Activated CD4-positive, alpha-beta memory T cell treated with anti-CD3 and anti-CD28 coated beads, Interleukin-2, amount 10 ng/mL, durations not matched to agents 7 days and 5 days (primary cell): ENCODE results near the gene NTN3. TPM values are rescaled to one million over a fixed set of nuclear protein-coding genes. Genes with fewer than 3 reads are reported as not detected.
A peak's percentile ranks its signal among the peaks of the same experiment; 100 is the strongest.

Experiments used
- CTCF ChIA-PET: fragments of 350-600 bp; sonication (Branson Sonifier 250); formaldehyde crosslinking; loops from one replicate; lab custom pipeline; 2021; ENCODE audit warnings: antibody characterized with exemption, inconsistent platforms; lab: Charles Lee
- POLR2A ChIA-PET: fragments of 350-600 bp; sonication (Branson Sonifier 250); formaldehyde crosslinking; loops from one replicate; lab custom pipeline; 2021; ENCODE audit warnings: antibody characterized with exemption; lab: Charles Lee
- DNase-seq: peaks from one replicate; pipeline ENCODE4 v3.0.0-alpha.2; 2020
- H3K27ac Mint-ChIP-seq: one replicate; pipeline ENCODE4 v1.8.0; 2021; ENCODE audit warnings: mild to moderate bottlenecking, mixed read lengths
- H3K27me3 Mint-ChIP-seq: one replicate; pipeline ENCODE4 v1.8.0; 2021; ENCODE audit warnings: mixed read lengths
- H3K36me3 Mint-ChIP-seq: one replicate; pipeline ENCODE4 v1.8.0; 2021; ENCODE audit warnings: low read depth, mixed read lengths
- H3K4me1 Mint-ChIP-seq: one replicate; pipeline ENCODE4 v1.8.0; 2021; ENCODE audit warnings: mixed read lengths
- H3K4me3 Mint-ChIP-seq: one replicate; pipeline ENCODE4 v1.8.0; 2021; ENCODE audit warnings: mild to moderate bottlenecking, mixed read lengths
- H3K9me3 Mint-ChIP-seq: one replicate; pipeline ENCODE4 v1.8.0; 2021; ENCODE audit warnings: mixed read lengths
- total RNA-seq, 2 experiments: library from RNA; stranded (reverse); gene quantifications; one replicate each; pipeline ENCODE4 v1.2.3, GENCODE V29; 2021

Gene NTN3
- total RNA-seq, 2 experiments from 2014 or later = not detected

DNA sequence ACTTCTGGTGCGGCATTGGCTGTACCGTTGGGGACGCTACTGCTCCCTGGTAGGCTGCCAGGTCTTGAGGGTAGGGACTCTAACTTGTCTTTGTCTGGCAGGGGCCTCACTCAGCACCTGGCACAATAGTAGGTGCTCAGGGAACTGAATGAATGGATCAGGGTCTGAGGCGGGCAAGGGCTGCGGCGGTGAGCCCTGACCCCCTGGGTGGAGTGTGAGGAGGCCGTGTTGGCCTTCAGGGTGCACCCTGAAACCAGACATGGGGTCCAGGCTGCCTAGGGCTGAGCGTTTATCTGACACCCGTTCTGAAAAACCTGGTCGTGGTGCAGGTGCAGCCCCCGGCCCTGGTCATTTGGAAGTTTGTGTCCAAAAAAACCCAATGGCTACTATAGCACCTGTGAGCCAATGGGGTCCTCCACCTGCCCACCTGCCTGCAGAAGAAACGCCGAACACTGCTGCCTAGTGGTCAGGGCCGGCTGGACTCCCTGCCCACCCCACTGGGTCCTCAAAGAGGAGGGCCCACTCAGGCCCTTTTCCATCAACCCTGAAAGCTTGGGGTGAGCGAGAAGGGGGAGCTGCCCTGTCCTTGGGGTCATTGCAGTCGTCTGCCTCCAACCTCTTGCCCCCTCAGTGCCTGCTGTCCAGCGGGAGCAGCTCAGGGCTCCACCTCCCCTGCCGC, 37.8 kb downstream of the NTN3 start:
- ChIA-PET CTCF (interaction anchor here (0.6 to 1.2 kb wide), 2 partner anchors 7 to 62 kb away, joined by 3 to 7 read pairs; no protein-coding TSS in a partner anchor), POLR2A (no interaction called here)
- Mint-ChIP-seq H3K36me3 (no peaks in the 10 kb centered on the region), H3K27me3 (no peaks in the 10 kb centered on the region), H3K27ac (no peak overlapping the region), H3K4me1 (peaks cover 14% of the 10 kb centered on the region), H3K4me3 (no peak overlapping the region), H3K9me3 (no peaks in the 10 kb centered on the region)
- no peak for DNase-seq

DNA sequence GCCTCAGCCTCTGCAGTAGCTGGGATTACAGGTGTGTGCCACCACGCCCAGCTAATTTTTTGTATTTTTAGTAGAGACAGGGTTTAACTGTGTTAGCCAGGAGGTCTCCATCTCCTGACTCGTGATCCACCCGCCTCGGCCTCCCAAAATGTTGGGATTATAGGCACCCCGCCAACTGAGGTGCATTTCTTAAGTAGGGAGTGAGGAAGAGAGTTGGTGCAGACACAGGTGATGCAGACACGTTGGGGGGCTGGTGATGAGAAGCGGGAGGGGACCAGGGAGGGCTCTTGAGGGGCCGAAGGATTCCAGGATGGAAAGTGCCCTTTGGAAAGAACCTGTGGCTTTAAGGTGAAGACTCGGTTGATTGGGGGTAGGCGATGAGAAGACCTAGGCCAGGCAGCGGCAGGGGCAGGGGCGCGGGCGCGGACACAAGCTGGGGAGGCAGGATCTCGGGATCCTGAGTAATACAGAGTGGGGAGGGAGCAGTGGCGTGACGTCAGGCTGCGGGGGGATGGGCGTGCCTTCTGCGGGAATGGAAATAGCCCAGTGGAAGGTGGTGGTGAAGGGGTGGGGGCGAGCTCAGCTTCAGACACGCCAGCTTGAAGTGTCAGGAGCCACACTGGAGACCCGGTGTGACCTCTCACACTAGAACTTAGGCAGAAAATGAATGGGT, 40.2 kb downstream of the NTN3 start:
- H3K4me1 Mint-ChIP-seq = peaks cover 32% of the 10 kb centered on the region
- no peak overlapping the region for H3K4me3 Mint-ChIP-seq
- DNase-seq = no peak
- H3K27me3 Mint-ChIP-seq = no peaks in the 10 kb centered on the region
- POLR2A ChIA-PET = no interaction called here
- no peaks in the 10 kb centered on the region for H3K9me3 Mint-ChIP-seq
- CTCF ChIA-PET = interaction anchor here (0.5 kb wide), 1 partner anchor 22 kb away, joined by 3 read pairs; no protein-coding TSS in a partner anchor
- peaks cover 5% of the 10 kb centered on the region for H3K36me3 Mint-ChIP-seq
- H3K27ac Mint-ChIP-seq = no peak overlapping the region

DNA sequence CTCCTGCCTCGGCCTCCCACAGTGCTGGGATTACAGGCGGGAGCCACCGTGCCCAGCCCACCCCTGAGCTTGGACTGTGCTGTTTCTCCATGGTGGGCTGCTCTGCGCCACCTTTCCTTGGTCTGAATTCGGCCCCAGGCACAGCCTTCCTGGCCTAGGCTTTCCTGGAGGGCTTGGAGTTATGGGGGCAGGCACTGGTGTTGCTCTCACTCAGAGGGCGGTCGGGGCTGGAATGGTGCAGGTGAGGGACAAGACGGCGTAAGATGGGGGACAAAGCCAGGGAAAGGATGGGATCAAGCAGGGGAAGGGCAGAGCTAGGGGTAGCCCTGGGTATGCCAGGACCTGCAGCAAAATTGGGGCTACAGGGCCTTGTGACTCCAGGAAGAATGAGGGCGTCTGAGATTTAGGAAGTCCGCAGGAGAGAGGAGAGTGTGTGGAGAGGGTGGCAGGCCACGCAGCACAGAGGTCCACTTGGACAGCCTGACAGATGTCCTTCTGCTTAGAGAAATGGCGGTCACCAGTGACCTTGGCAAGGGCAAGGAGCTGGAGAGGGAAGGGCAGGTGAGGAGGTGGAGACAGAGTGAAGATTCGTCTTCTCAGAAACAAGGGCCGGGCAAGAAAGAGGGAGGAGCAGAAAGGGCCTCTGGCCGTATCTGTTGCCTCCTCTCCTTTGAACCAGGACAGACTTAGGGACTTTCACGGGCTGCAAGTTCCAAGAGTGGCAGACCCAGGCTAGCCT, 41.1 kb downstream of the NTN3 start:
- CTCF ChIA-PET = interaction anchor here (0.5 to 1.6 kb wide), 2 partner anchors 23 to 37 kb away, joined by 3 read pairs; partner anchors contain the start of gene TBC1D24
- POLR2A ChIA-PET = interaction anchor here (2.3 kb wide), 1 partner anchor 261 kb away, joined by 7 read pairs; the partner anchor contains the start of gene ECI1

DNA sequence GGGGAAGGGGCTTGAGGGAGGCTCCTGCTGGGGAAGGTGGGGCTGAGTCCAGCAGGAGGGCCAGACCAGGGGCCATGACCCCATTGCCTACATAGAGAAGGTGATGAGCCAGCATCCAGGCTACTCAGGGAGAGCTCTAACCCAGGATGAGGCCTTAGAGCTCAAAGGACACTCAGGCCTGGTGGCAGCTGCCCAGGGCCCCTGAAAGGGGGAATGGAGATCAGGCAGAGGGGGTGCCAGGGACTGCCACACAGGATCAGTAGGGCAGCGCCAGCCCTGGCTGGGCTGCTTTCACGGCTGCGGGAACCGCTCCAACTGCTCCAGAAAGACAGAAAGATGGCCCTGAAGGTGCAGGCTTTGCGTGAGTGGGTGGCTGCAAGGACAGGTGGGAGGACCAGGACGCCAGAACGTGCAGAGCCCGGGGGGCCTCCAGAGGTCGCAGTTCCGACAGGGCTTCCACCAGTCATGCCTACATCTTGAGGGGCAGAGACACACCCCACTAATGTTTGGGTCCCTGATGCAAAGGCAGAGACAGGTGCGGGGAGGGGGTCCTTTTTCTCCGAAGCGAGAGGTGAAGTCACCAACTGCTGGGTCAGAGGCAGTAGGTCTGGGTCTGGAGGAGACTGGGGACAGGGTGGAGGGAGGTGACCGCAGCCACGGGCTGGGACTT, 41.8 kb downstream of the NTN3 start:
- Mint-ChIP-seq H3K9me3 (no peaks in the 10 kb centered on the region), H3K27me3 (no peaks in the 10 kb centered on the region), H3K4me1 (peaks cover 46% of the 10 kb centered on the region), H3K36me3 (peaks cover 7% of the 10 kb centered on the region), H3K4me3 (peak overlapping the region; percentile 89), H3K27ac (peak overlapping the region; percentile 83)
- CTCF ChIA-PET = interaction anchor here (1.0 to 1.6 kb wide), 2 partner anchors 25 to 38 kb away, joined by 3 to 4 read pairs; partner anchors contain the start of gene TBC1D24
- POLR2A ChIA-PET = interaction anchor here (0.6 to 3.5 kb wide), 7 partner anchors 12 to 313 kb away, joined by 3 to 46 read pairs (median 4); partner anchors contain the start of genes CEMP1, ECI1 and PDPK1
- DNase-seq = no peak

More for the DNA sequence above, 41.1 kb downstream of the NTN3 start:
- no peak for DNase-seq
- no peak overlapping the region for H3K27ac Mint-ChIP-seq
- peaks cover 7% of the 10 kb centered on the region for H3K36me3 Mint-ChIP-seq
- H3K27me3 Mint-ChIP-seq = no peaks in the 10 kb centered on the region
- no peaks in the 10 kb centered on the region for H3K9me3 Mint-ChIP-seq
- H3K4me3 Mint-ChIP-seq = peak overlapping the region; percentile 89
- H3K4me1 Mint-ChIP-seq = peaks cover 41% of the 10 kb centered on the region

DNA sequence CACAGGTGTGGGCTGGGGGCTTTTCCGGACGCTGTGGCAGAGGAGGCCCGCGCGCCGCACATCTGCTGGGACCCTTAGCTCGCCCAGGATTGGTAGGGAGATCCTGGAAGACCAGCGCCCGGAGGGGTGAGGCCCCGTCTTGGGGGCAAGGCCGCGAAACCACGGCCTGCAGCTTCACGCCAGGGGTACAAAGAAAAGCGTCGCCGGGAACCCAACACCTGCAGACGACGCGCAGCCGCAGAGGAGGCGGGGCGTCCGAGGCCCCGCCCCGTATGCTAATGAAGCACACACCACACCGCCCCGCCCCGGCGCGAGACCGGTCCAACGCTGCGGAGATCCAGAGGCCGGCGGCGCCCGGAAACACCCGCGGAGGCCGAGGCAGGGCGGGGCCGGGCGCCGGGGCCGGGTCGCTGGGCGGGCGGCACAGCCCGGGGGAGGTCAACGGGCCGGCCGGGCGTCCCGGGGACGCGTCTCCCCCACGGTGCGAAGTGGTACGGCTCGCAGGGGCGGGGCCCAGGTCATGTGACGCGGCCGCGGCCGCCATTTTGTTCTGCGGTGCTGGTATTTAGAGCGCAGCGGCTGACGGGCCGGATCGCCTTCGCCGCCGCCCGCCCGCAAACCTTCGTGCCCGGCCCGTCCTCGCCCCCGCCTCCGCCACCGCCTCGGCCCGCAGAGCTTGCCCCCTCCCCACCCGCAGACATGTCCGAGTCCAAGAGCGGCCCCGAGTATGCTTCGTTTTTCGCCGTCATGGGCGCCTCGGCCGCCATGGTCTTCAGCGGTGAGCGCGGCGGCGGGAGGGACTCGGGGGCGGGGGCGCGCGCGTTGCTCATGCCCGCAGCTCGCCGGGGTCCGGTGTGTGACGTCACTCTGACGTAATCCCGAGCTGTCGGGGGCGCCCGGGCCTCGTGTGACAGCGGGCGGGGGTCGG, 42.6 kb downstream of the NTN3 start, which contains the start of gene ATP6V0C:
Gene ATP6V0C, plus strand, starts transcription at position 548 of the 928 bp plus-strand sequence. Its CDS starts 152 bp downstream, at position 700.
- ChIA-PET CTCF (interaction anchor here (1.0 to 1.6 kb wide), 2 partner anchors 26 to 38 kb away, joined by 3 to 4 read pairs; partner anchors contain the start of gene TBC1D24), POLR2A (interaction anchor here (0.6 to 3.5 kb wide), 17 partner anchors 11 to 314 kb away, joined by 3 to 46 read pairs (median 4); partner anchors contain the start of genes ABCA3, CCNF, CEMP1 and E4F1)
- Mint-ChIP-seq H3K36me3 (peaks cover 7% of the 10 kb centered on the region), H3K27me3 (no peaks in the 10 kb centered on the region), H3K4me1 (peaks cover 50% of the 10 kb centered on the region), H3K9me3 (no peaks in the 10 kb centered on the region), H3K27ac (peak within 1 kb of the TSS; percentile 91), H3K4me3 (peak within 1 kb of the TSS; percentile 89)
- peak; percentile 92 for DNase-seq

DNA sequence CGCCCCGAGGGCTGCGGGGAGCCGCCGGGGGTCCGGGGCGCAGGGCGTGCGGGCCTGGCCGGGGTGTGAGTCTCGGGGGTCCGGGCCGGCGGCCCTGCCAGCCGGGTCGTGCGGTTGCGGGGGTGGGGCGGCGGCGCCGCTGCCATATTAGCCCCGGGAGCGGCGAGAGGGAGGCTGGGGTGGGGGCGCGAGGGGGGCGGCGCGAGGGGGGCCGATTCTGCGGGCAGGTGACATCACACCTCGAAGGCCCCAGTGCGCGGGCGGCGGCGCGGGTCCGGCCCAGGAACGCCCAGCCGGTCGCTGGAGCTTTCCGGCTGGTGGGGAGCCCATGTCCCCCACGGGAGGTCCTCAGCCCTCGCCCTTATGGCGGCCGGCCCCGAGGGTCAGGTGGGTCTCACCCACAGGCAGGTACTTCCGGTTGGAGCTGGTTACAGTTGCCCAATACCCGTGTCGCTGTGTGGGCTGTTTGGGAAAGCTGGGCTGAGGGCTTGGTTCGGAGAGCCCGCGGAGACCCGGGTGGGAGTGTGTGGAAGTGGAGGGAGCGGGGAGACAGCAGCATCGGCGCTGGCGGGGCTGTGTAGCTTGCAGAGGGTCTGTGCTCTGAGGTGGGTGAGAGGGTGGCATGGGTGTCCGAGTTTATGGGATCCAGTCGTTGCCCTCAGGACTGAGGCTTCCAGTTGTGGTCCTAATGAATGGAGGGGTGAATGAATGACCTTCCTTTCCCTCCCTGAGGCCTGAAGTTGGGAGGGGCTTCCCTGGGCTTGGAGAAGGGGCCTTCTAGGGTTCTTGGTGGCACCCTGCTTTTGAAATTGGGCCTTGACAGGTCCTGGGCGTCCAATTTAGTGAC, 43.5 kb downstream of the NTN3 start:
- Mint-ChIP-seq H3K27ac (peak overlapping the region; percentile 91), H3K27me3 (no peaks in the 10 kb centered on the region), H3K4me3 (peak overlapping the region; percentile 87), H3K4me1 (peaks cover 56% of the 10 kb centered on the region), H3K9me3 (no peaks in the 10 kb centered on the region), H3K36me3 (peaks cover 11% of the 10 kb centered on the region)
- peak; percentile 47 for DNase-seq
- CTCF ChIA-PET = interaction anchor here (0.6 kb wide), 1 partner anchor 13 kb away, joined by 3 read pairs; no protein-coding TSS in a partner anchor
- POLR2A ChIA-PET = interaction anchor here (0.6 to 3.5 kb wide), 16 partner anchors 10 to 299 kb away, joined by 3 to 46 read pairs (median 4); partner anchors contain the start of genes ABCA3, CCNF, CEMP1 and E4F1

DNA sequence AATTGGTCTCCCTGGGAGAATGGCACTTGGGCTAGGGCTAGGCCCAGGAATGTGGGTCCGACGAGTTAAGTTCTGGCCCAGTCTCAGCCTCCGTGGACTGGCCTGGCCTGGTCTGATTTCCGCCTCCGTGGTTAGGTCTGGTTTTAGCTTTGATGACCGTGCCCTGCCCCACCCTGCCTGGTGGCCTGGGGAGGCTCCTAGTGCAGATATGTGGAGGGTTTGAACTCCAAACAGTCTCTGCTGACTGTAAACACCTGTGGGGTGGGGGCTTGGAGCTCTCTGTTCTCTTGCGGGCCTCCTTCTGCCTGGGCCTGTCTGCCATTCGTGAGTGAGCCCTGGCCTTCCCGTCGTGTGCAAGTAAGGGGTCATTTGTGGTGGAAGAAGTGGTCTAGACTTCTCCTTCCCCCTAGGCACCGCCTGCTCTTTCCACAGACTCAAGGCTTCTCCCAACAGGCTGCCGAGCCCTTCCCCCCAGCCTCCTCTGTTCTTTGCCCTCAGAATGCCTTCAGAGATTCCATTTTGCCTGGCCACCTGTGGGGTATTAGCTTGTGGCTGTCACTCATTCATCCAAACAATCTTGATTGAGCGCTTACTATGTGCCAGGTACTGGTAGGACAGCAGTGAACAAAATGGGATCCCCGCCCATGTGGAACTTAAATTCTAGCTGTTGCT, 44.2 kb downstream of the NTN3 start:
- no peaks in the 10 kb centered on the region for H3K9me3 Mint-ChIP-seq
- CTCF ChIA-PET = interaction anchor here (0.6 to 1.1 kb wide), 2 partner anchors 14 to 27 kb away, joined by 3 to 4 read pairs; no protein-coding TSS in a partner anchor
- peaks cover 61% of the 10 kb centered on the region for H3K4me1 Mint-ChIP-seq
- POLR2A ChIA-PET = interaction anchor here (0.7 to 3.5 kb wide), 10 partner anchors 9 to 360 kb away, joined by 3 to 46 read pairs (median 4); partner anchors contain the start of genes ABCA3, CCNF, CEMP1 and E4F1
- H3K4me3 Mint-ChIP-seq = peak overlapping the region; percentile 87
- DNase-seq = no peak
- H3K27ac Mint-ChIP-seq = peak overlapping the region; percentile 90
- no peaks in the 10 kb centered on the region for H3K27me3 Mint-ChIP-seq
- peaks cover 16% of the 10 kb centered on the region for H3K36me3 Mint-ChIP-seq

DNA sequence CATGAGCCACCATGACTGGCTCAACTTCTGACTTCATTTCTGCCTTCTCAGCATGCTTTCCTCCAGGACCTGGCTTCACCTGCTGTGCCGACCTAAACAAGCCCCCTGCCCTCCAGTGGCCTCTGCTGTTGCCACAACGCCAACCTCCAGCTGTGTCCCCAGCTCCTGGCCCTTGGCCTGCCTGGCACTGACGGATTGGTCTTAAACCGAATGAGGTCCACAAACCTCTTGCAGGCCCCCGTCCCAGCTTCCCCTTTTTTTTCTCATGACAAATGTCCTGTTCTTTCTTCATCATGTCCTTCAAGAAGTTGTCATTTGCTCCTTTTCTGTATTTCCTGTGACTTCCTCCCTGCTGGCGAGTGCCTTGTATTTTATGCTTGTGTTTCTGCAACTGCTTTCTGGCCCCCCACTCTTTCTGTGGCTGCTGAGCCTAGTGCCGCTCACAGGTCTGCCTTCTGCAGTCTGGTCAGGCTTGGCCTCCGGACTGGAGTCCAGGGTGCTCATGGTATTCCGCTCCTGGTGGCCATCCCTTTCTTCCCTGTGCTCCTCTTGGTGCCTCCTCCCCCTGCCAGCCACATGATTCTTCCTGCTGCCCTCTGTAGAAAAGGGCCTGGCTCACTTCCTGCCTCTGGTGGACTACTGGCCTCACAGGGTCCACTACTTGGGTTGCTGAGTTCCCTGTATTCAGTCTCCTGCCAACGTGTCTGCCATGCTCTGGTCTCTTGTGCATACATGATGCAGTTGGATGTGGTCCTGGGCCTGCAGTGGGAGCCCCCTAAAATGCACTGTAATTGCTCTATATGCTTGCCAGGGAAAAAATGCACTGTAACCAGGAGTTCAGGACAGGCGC, 45.5 kb downstream of the NTN3 start:
- POLR2A ChIA-PET = interaction anchor here (1.7 to 3.5 kb wide), 2 partner anchors 21 to 362 kb away, joined by 3 to 16 read pairs; partner anchors contain the start of genes PDPK1 and TRAF7
- CTCF ChIA-PET = interaction anchor here (1.1 kb wide), 1 partner anchor 28 kb away, joined by 4 read pairs; no protein-coding TSS in a partner anchor
- H3K27me3 Mint-ChIP-seq = no peaks in the 10 kb centered on the region
- no peaks in the 10 kb centered on the region for H3K9me3 Mint-ChIP-seq
- peaks cover 24% of the 10 kb centered on the region for H3K36me3 Mint-ChIP-seq
- peak overlapping the region; percentile 10 for H3K4me3 Mint-ChIP-seq
- H3K4me1 Mint-ChIP-seq = peaks cover 68% of the 10 kb centered on the region
- no peak for DNase-seq
- peak overlapping the region; percentile 90 for H3K27ac Mint-ChIP-seq

DNA sequence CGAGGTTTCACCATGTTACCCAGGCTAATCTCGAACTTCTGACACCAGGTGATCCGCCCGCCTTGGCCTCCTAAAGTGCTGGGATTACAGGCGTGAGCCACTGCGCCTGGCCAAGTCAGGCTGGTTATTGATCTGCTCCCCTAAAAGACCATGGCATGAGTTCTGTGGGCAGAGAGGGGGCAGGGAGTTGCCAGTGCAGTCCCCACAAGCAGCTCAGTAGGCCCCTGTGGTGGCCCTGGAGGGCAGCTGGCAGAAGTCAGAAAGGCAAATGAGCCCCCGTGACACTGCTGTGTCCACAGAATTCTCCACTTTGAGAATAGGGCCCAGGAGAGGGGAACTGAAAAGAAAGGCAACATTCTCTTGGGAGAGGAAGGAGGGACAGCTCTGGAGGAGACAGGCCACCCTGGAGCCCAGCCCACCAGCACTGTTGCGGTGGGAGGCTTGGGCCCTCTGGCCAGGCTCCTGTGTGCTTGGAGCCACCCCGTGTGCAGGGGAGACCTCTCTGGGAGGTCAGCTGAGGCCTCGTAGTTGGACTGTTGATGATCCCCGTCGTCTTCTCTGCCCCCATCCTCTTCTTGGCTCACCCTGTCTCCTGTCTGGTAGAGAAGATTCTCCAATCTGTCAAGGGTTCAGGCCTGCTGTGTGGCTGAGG, 47.0 kb downstream of the NTN3 start:
- POLR2A ChIA-PET = interaction anchor here (0.9 to 3.7 kb wide), 2 partner anchors 14 to 89 kb away, joined by 3 to 67 read pairs; partner anchors contain the start of genes CCNF and CEMP1
- peaks cover 25% of the 10 kb centered on the region for H3K36me3 Mint-ChIP-seq

More for the DNA sequence above, 47.0 kb downstream of the NTN3 start:
- Mint-ChIP-seq H3K9me3 (no peaks in the 10 kb centered on the region), H3K4me1 (peaks cover 62% of the 10 kb centered on the region), H3K4me3 (no peak overlapping the region), H3K27ac (no peak overlapping the region), H3K27me3 (no peaks in the 10 kb centered on the region)
- DNase-seq = no peak
- CTCF ChIA-PET = no interaction called here
